Measurements from ENCODE around the gene SBF1.

SBF1 gene

GRCh38 chr22:50483977-50484853, 9.4 kb upstream of the SBF1 start:
- no peak for DNase-seq

- no peak for DNase-seq
Measured at GRCh38 chr22:50483556-50483955, 8.7 kb upstream of the SBF1 start.

- DNase-seq, result no peak
Measured at GRCh38 chr22:50483106-50483505, 8.3 kb upstream of the SBF1 start.

- DNase-seq, result no peak
Measured at GRCh38 chr22:50482107-50483074, 7.6 kb upstream of the SBF1 start.

GRCh38 chr22:50481440-50482106, 6.7 kb upstream of the SBF1 start, which contains the start of gene ADM2:
TSS of gene ADM2 (plus strand) at chr22:50481543. CDS start at chr22:50481848, 305 bp downstream.
- no peak for DNase-seq

- no peak for DNase-seq
Measured at GRCh38 chr22:50481045-50481439, 6.2 kb upstream of the SBF1 start.

GRCh38 chr22:50479721-50480120, 4.9 kb upstream of the SBF1 start:
- no peak for DNase-seq

GRCh38 chr22:50477923-50478322, 3.1 kb upstream of the SBF1 start:
- no peak for DNase-seq

- no peak for DNase-seq
Measured at GRCh38 chr22:50476868-50477267, 2.0 kb upstream of the SBF1 start.

GRCh38 chr22:50475652-50476002, 792 bp upstream of the SBF1 start:
- DNase-seq, result no peak

- peak in 1 of 2 experiments; percentile 10 for DNase-seq
Measured at GRCh38 chr22:50473855-50474671, 772 bp downstream of the SBF1 start.

- peak in 1 of 2 experiments; percentile 17 for DNase-seq
Measured at GRCh38 chr22:50473088-50473487, 1.7 kb downstream of the SBF1 start.

- no peak for DNase-seq
Measured at GRCh38 chr22:50471962-50472361, 2.9 kb downstream of the SBF1 start.

- no peak for DNase-seq
Measured at GRCh38 chr22:50471197-50471847, 3.5 kb downstream of the SBF1 start.

- no peak for DNase-seq
Measured at GRCh38 chr22:50470491-50470890, 4.3 kb downstream of the SBF1 start.

GRCh38 chr22:50469377-50470305, 5.2 kb downstream of the SBF1 start:
- peak; percentile 31 to 32 for DNase-seq

- no peak for DNase-seq
Measured at GRCh38 chr22:50468626-50469025, 6.2 kb downstream of the SBF1 start.

GRCh38 chr22:50467773-50468440, 6.9 kb downstream of the SBF1 start:
- DNase-seq, result no peak

- no peak for DNase-seq
Measured at GRCh38 chr22:50467341-50467740, 7.5 kb downstream of the SBF1 start.

Data from AML-193 (cell line).